Caco-2 (cell line): ENCODE data around the gene KRIT1. TPM values are rescaled to one million over a fixed set of nuclear protein-coding genes. Genes with fewer than 3 reads are reported as not detected.

ENCODE experiments used
- BruUV-seq: library from RNA; stranded (reverse); fragments of 400-500 nt; replicated peaks from 2 replicates; lab custom pipeline; 2021; lab: Mats Ljungman, UMichigan
- CTCF ChIA-PET: fragments of 300-600 bp; sonication (Branson Sonifier 250); formaldehyde crosslinking; loops from one replicate; lab custom pipeline; 2022; ENCODE audit warnings: antibody characterized with exemption; lab: Charles Lee
- POLR2A ChIA-PET: fragments of 300-600 bp; sonication (Branson Sonifier 250); formaldehyde crosslinking; loops from one replicate; lab custom pipeline; 2022; ENCODE audit warnings: antibody characterized with exemption; lab: Charles Lee
- DNase-seq, 2 experiments: peaks; one replicate each; pipeline versions ENCODE4 v3.0.0 to v3.0.0-alpha.2; 2020 to 2022
- H3K27me3 ChIP-seq: replicated peaks from 2 replicates; pipeline ENCODE4 v1.6.0; 2011; ENCODE audit warnings: low read length; ENCODE audit not compliant: control insufficient read depth, insufficient read depth
- H3K36me3 ChIP-seq: 2 replicates; pipeline ENCODE4 v1.5.1; 2011; ENCODE audit warnings: low read length; ENCODE audit not compliant: control insufficient read depth, insufficient read depth
- H3K4me1 ChIP-seq: fragments of 250-450 bp; sonication (Bioruptor Pico); 2 replicates; pipeline ENCODE4 v1.5.1; 2020; ENCODE audit warnings: mild to moderate bottlenecking
- H3K4me3 ChIP-seq: 2 replicates; pipeline ENCODE4 v1.5.1; 2011; ENCODE audit warnings: low read depth, mild to moderate bottlenecking, control low read depth, low read length
- H3K9me3 ChIP-seq: fragments of 250-450 bp; sonication (Bioruptor Pico); 2 replicates; pipeline ENCODE4 v1.5.1; 2020; ENCODE audit warnings: mild to moderate bottlenecking, moderate library complexity
- H3K27ac Mint-ChIP-seq: one replicate; pipeline ENCODE4 v1.8.0; 2022; ENCODE audit warnings: mixed read lengths; ENCODE audit not compliant: unreplicated experiment
- H3K27me3 Mint-ChIP-seq: one replicate; pipeline ENCODE4 v1.8.0; 2022; ENCODE audit warnings: mixed read lengths; ENCODE audit not compliant: insufficient read depth, unreplicated experiment
- H3K36me3 Mint-ChIP-seq: one replicate; pipeline ENCODE4 v1.8.0; 2022; ENCODE audit warnings: mild to moderate bottlenecking, mixed read lengths; ENCODE audit not compliant: insufficient read depth, unreplicated experiment
- H3K4me1 Mint-ChIP-seq: one replicate; pipeline ENCODE4 v1.8.0; 2022; ENCODE audit warnings: low read depth, mixed read lengths; ENCODE audit not compliant: unreplicated experiment
- H3K4me3 Mint-ChIP-seq: one replicate; pipeline ENCODE4 v1.8.0; 2022; ENCODE audit warnings: mild to moderate bottlenecking, moderate library complexity, mixed read lengths; ENCODE audit not compliant: unreplicated experiment
- H3K9me3 Mint-ChIP-seq: one replicate; pipeline ENCODE4 v1.8.0; 2022; ENCODE audit warnings: mixed read lengths; ENCODE audit not compliant: unreplicated experiment
- CTCF ChIP-seq, 2 experiments: fragments of 200-600 bp in 1 of 2; IDR thresholded peaks; 1 replicate in 1 of 2; 2 replicates in 1 of 2; pipeline versions ENCODE4 v1.5.1 to v1.8.0; 2011 to 2022; ENCODE audit warnings: antibody characterized with exemption in 1 of 2, control low read depth in 1 of 2, inconsistent platforms in 1 of 2, low read depth in 1 of 2, low read length in 1 of 2, mild to moderate bottlenecking in 1 of 2, moderate library complexity in 1 of 2; ENCODE audit not compliant: insufficient read depth in 1 of 2, severe bottlenecking in 1 of 2, unreplicated experiment in 1 of 2
- intact Hi-C: fragments of 100-400 bp; cut with micrococcal nuclease; formaldehyde crosslinking; loops from one replicate; pipeline ENCODE4 v1.10.0; 2022; ENCODE audit not compliant: unreplicated experiment
- total RNA-seq: library from RNA; stranded (reverse); gene quantifications from 2 replicates; pipeline ENCODE4 v1.2.3, GENCODE V29; 2022

KRIT1 gene
- total RNA-seq, 1 experiment from 2014 or later = 54.4 TPM

DNA sequence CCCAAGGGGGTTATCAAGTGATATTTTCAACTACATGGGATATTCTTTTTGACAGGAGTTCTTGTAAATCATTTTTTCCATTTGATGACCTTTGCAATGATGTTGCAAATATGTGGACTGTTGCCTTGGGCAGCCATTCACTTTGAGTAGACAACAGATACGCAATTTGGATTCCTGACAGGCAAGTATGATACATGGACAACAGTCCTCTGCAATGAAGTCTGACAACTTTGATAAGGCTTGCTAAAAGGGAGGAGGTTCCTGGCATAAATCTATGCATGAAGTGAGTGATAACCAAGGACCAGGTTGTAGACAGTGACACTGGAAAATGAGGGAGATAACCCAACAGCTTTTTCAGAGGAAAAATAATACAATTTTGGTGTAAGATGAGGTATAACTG is 84.4 kb downstream of the KRIT1 start:
- intact Hi-C loops = no loop called here
- Mint-ChIP-seq H3K9me3 (no peaks in the 10 kb centered on the region), H3K4me3 (no peak overlapping the region), H3K27me3 (peaks cover 8% of the 10 kb centered on the region), H3K4me1 (no peaks in the 10 kb centered on the region), H3K36me3 (no peaks in the 10 kb centered on the region), H3K27ac (no peak overlapping the region)
- Histone ChIP-seq H3K4me1 (no peaks in the 10 kb centered on the region), H3K4me3 (no peak overlapping the region), H3K9me3 (no peaks in the 10 kb centered on the region), H3K27me3 (no peaks in the 10 kb centered on the region), H3K36me3 (no peaks in the 10 kb centered on the region)
- BruUV-seq = no TSS peak
- no peak for TF ChIP-seq CTCF (IDR thresholded peaks at IDR 0.05; ENCODE audit: insufficient read depth in 1 of 2, low read depth in 1 of 2, low read length in 1 of 2, severe bottlenecking in 1 of 2, unreplicated experiment in 1 of 2)
- POLR2A ChIA-PET = no interaction called here
- no peak for DNase-seq
- CTCF ChIA-PET = no interaction called here

DNA sequence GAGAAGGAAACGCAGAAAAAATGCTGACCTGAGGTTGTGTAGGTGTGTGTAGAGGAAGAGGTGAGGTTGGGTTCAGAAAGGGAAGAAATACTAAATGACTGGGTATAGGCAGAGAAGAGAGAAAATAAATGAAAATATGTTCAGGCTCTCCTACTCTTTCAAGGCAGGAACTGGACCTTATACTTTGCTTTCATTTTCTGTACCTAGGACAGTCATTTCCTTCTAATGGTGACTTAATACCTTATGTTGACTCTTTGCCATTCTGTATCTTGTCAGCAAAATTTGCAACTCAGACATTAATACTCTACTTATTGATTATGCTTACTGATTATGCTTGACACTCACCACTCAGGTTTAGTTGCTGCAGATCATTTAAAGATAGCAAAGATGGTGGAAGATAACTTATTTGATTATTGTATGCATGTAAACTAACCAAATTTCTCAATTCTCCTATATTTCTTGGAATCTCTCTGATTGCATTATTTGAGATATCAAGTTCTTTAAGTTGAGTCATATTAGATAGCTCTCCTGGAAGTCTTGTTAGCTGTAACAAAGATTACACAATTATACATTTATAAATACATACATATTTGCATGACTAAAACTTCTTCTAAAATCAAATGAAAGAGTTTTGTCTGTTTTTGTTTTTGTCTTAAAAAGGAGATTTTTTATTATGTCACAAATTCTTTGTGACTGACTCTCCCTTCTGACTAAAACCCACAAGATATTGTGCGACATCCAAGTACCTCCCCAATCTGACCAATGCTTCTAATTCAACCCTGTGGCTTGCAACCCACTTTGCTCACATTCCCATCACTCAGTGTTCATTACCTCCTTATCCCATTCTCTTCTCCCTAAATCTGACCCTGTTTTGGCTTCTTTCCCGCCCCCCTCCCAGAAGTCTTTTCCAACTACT is 86.8 kb downstream of the KRIT1 start:
- BruUV-seq = no TSS peak
- CTCF ChIA-PET = no interaction called here
- no peaks in the 10 kb centered on the region for H3K4me1 Mint-ChIP-seq
- no peaks in the 10 kb centered on the region for H3K36me3 ChIP-seq
- H3K4me3 Mint-ChIP-seq = no peak overlapping the region
- peaks cover 8% of the 10 kb centered on the region for H3K27me3 Mint-ChIP-seq
- no peak for DNase-seq
- intact Hi-C loops = no loop called here
- H3K27me3 ChIP-seq = no peaks in the 10 kb centered on the region
- no peaks in the 10 kb centered on the region for H3K36me3 Mint-ChIP-seq
- H3K9me3 ChIP-seq = no peaks in the 10 kb centered on the region
- no peak overlapping the region for H3K27ac Mint-ChIP-seq
- H3K9me3 Mint-ChIP-seq = no peaks in the 10 kb centered on the region
- no peak overlapping the region for H3K4me3 ChIP-seq
- no peak for TF ChIP-seq CTCF (IDR thresholded peaks at IDR 0.05; ENCODE audit: insufficient read depth in 1 of 2, low read depth in 1 of 2, low read length in 1 of 2, severe bottlenecking in 1 of 2, unreplicated experiment in 1 of 2)
- H3K4me1 ChIP-seq = no peaks in the 10 kb centered on the region
- POLR2A ChIA-PET = no interaction called here

GRCh38 chr7:92156990-92157389 is 88.7 kb downstream of the KRIT1 start:
- Mint-ChIP-seq H3K27me3 (peaks cover 5% of the 10 kb centered on the region), H3K9me3 (no peaks in the 10 kb centered on the region), H3K36me3 (no peaks in the 10 kb centered on the region), H3K4me3 (no peak overlapping the region), H3K27ac (no peak overlapping the region), H3K4me1 (no peaks in the 10 kb centered on the region)
- Histone ChIP-seq H3K36me3 (no peaks in the 10 kb centered on the region), H3K27me3 (no peaks in the 10 kb centered on the region), H3K4me1 (no peaks in the 10 kb centered on the region), H3K4me3 (no peak overlapping the region), H3K9me3 (no peaks in the 10 kb centered on the region)
- CTCF ChIA-PET = interaction anchor here (0.7 kb wide), 1 partner anchor 186 kb away, joined by 3 read pairs; no protein-coding TSS in a partner anchor
- intact Hi-C loops = no loop called here
- POLR2A ChIA-PET = interaction anchor here (0.7 kb wide), 1 partner anchor 22 kb away, joined by 5 read pairs; no protein-coding TSS in a partner anchor
- no TSS peak for BruUV-seq
- TF ChIP-seq CTCF (IDR thresholded peaks at IDR 0.05; ENCODE audit: insufficient read depth in 1 of 2, low read depth in 1 of 2, low read length in 1 of 2, severe bottlenecking in 1 of 2, unreplicated experiment in 1 of 2) = no peak
- DNase-seq = no peak
